GM21515 (cell line): ENCODE results near the gene FREM1.
A peak's percentile ranks its signal among the peaks of the same experiment; 100 is the strongest.

Source experiments
- ATAC-seq: cut with Tn5 transposase; IDR thresholded peaks from one replicate; pipeline ENCODE4 v1.9.1; 2021; ENCODE audit not compliant: unreplicated experiment

Gene FREM1

DNA sequence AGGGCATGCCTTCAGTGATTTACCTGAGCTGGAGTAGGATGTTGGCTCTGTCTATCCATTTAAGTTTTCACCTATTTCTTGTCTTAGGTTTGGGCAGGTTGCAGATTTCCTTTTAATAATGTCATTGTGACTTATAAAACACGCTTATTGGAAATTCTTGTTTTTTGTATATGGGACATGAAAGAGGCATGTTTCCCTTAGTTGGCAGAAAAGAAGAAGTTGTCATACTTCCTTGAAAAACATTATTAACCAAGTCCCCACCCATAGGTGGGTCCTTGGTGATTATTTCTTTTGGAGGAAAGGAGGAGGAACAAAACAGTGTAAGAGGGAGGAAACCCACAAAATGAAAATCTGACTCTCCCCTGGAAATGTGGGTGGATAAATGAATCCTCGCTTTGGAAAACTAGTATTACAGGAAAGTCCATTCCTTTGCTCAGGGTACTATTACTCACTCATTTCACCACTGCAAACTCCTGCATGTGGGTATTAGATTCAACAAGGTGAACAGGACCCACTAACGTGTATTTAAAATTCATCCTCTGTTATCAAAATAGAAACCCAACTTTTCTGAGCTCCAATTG is 197.0 kb downstream of the FREM1 start:
- no peak for ATAC-seq

DNA sequence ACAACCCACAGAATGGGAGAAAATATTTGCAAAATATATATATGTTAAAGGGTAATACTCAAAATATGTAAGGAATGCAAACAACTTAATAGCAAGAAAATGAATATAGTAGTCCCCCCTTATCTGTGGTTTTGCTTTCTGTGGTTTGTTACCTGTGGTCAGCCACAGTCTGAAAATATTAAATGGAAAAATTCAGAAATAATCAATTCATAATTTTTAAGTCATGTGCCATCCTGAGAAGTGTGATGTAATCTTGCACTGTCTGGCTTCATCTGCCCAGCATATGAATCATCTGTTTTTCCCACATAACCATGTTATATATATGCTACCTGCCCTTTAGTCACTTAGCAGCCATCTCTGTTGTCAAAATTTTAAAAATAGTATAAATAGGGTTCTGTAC is 199.4 kb downstream of the FREM1 start:
- ATAC-seq: no peak

DNA sequence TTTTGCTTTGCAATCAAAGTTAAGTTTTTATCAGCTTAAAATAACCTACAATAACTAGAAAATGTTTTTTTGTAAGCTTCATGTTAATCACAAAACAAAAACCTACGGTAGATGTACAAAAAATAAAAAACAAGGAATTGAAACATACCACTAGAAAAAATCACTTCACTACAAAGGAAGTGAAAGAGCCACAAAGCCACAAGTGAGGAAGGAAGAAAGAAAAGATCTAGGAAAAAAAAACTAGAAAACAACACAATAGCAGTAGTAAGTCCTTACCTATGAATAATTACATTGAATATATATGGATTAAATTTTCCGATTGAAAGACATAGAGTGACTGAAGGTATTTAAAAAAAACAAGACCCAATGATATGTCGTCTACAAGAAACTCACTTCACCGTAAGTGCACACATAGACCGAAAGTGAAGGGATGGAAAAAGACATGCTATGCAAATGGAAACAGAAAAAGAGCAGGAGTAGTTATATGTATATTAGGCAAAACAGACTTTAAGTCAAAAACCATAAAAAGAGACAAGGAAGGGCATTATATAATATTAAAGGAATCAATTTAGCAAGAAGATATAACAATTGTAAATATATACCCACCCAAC is 203.6 kb downstream of the FREM1 start:
- peak; percentile 71 for ATAC-seq

DNA sequence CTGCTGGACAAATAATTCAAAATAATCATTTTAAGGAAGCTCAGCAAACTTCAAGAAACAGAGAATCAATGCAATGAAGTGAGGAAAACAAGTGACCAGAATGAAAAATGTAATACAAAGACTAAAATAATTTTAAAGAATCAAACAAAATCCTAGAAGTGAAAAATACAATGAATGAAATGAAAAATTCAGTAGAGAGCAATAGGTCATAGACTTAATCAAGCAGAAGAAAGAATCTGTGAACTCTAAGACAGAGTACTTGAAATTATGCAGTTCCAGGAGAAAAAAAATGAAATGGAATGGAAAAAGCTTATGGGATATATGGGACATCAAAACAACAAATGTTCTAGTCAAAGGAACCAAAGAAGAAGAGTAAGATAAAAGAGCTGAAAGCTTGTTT is 205.1 kb downstream of the FREM1 start:
- no peak for ATAC-seq

DNA sequence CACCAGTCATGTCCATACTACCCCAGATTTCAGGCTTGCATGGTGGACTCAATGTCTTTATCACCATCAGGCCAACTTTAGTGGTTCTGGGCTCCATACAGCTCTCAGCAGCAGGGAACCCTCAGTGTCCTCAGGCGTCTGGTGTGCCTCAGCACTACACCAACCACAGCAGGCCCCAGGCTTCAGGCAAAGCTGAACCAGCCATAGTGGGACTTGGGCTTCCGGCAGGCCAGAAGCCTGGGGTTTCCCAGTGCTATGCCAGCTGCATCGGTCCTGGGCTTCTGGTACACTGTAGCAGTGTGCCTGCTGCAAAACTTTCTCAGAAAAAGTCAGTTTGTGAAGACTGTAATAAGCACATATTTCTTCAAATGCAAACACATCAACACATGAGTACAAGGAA is 205.9 kb downstream of the FREM1 start:
- no peak for ATAC-seq

DNA sequence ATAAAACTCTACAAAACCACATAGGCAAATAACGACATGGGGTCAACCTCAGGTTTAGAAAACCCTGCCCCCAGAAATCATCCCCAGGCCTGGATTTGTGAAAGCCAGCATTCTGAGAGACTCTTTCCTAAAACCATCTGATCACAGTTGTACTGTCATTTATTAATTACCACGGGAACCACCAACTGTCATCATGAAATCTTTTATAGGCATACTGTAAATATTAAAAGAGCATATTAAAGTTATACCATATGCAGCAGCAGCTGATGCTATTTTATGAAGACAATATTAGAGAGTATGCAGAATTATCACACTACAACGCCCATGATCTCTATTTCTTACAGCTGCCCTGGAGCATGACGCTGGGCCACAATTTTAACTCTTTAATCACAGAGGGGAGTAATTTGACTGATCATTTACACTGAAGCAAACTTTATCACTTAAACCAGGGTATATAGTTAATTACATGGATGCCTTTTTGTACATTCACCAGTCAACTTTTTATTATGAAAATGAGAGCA is 208.0 kb downstream of the FREM1 start:
- ATAC-seq: no peak

DNA sequence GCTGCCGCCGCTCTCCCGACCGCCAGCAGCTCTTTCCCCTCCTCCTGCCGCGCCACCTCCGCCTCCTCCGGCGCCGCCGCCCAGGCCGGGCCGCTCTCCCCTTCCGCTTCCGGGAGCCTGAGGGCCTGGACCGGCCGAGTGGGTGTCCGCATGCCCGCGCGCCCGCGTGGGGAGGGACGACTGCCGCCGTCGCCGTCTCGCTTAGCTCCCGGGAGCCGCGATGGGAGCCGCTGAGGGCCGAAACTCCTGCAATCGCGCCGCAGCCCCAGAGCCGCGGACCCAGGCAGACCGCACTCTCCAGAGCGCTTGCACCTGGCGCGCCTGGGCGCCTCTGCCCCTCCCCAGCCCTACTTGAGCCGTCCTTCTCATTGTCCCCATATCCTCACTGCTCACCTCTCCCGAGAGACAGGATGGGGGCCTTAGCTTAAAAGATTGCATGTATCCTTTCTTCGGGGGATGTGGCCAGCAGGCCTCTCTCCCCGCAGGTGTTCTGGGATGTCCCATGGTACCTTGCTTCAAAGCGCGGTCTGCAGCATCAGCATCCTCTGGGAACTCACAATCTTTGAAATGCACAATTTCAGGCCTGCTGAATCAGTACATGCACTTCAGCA is 216.9 kb downstream of the FREM1 start, which contains the start of gene ZDHHC21:
ZDHHC21 (minus strand) TSS at position 182 of the 611 bp plus-strand sequence. CDS start 19,092 bp downstream, outside the sequence.
- ATAC-seq: peak; percentile 85

DNA sequence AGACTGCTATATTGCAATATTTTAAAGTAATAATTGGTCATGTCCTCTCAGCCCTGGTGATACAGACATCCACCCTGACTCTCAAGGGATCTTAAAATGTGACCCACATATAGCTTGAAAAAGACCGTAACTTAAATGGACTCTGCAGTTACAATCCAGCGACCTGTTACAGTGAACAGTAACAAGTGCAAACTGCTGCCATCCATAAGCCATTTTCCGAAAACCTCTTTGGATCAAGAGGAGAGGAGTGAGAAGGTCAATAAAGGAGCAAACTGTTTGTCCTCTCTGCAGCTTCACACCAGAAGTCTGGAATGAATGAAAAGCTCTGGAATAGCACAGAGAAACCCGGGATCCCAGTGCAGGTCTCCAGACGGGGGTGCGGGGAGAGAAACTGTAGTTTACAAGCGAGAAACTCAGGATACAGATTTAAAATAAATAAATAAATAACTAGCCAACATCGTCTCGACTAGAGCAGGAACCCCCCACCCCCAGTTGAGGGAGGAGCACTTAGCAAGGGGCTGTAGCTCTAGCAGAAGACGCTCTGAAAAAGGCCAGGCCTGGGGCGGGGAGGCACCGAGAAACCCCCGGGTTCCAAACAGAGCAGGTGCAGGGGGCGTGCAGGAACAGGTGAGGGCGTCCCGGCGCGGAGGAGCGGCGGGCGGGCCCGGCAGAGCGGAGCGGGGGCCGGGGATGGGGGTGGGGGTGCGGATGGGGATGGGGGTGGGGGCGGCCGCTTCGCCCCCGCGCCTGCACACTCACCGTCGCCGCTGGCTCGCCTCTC is 217.6 kb downstream of the FREM1 start:
- ATAC-seq: peak; percentile 39

DNA sequence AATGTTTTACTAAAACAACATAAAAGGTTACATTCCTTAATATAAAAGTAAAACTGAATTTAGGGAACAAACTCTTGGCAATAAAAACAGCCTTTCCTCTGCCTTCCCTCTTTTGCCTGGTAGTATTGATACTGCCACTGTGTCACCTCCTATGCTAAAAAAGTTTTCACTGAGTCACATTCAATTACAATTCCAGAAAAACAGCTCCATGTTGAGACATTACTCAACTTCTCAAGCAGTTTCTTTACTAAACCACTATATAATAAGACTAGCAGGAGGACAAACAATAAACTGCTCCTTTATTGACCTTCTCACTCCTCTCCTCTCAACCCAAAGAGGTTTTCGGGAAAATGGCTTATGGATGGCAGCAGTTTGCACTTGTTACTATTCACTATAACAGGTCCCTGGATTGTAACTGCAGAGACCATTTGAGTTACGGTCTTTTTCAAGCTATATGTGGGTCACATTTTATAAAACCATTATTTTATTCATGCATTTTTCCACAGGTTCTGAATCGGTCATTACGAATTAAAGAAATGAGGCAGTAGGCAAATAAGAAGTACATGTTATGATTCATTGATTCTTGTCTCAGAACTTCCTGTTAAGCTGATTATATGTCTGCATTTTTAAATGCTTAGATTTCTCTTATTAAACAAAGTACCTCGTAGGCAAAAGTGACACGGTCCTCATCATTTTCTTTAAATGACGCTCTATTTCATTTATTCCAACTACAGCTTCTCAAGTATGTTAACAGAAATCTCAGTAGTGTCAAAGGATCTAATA is 219.1 kb downstream of the FREM1 start:
- ATAC-seq: no peak

DNA sequence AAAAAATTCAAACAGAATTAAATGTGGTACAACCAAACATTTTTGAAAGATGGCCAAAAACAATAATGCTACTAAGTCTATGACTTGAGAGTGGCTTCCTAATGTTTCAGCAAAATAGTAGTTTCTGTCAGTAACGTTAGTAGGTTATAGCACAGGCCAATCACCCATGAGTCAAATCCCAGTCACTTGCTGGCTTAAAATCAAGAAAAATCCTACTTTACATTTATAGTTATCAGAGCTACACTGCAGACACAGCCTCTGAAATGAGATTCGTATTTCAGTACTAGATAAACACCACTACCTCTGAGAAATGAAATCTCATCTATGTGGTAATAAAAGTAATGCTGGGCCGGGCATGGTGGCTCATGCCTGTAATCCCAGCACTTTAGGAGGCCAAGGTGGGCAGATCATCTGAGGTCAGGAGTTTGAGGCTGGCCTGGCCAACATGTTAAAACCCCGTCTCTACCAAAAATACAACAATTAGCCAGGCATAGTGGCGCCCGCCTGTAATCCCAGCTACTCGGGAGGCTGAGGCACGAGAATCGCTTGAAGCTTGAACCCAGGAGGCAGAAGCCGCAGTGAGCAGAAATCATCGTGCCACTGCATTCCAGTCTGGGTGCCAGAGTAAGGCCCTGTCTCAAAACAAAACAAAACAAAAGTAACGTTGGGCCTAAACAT is 223.0 kb downstream of the FREM1 start:
- ATAC-seq: no peak

DNA sequence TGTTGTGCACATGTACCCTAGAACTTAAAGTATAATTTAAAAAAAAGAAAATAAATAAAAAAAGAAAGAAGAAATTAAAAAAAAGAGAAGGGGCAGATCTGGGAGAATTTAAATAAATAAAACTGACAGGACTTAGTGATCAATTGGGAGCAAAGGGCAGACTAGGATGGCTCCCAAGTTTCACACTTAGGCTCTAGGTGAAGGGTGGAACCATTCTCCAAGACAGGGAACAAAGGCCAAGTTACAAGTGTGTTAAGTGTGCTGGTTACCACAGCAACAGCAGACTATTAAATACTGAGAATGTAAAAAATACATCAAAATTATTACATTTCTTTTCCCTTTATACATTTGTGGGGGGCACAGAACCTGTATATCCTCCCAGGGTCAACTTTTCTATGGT is 224.1 kb downstream of the FREM1 start:
- ATAC-seq: no peak
